ENCODE results near the gene PDE4B.

GRCh38 chr1:66003690-66004089, 211.0 kb downstream of the PDE4B start:
- TF ChIP-seq RAD21 (conservative IDR thresholded peaks at IDR 0.05) (no peak), CTCF (IDR thresholded peaks at IDR 0.05; ENCODE audit: poor library complexity, severe bottlenecking) (no peak), EZH2 (IDR thresholded peaks at IDR 0.05; ENCODE audit: borderline replicate concordance, insufficient read depth, low read length, poor library complexity, severe bottlenecking) (no peak), MXI1 (conservative IDR thresholded peaks at IDR 0.05; ENCODE audit: poor library complexity, severe bottlenecking) (no peak), EP300 (conservative IDR thresholded peaks at IDR 0.05; ENCODE audit: poor library complexity, severe bottlenecking) (no peak), POLR2AphosphoS5 (IDR thresholded peaks at IDR 0.05) (no peak), REST (IDR thresholded peaks at IDR 0.05; ENCODE audit: borderline replicate concordance) (no peak)

All from neural cell (in vitro differentiated cells).